ENCODE results near the gene TP53I11. TPM values are rescaled to one million over a fixed set of nuclear protein-coding genes. Genes with fewer than 3 reads are reported as not detected.

TP53I11 gene
- total RNA-seq, 1 experiment from 2014 or later, result 46.9 TPM

GRCh38 chr11:44928816-44929215 lies 21.9 kb downstream of the TP53I11 start:
- CTCF ChIA-PET, result interaction anchor here (0.6 to 5.2 kb wide), 7 partner anchors 8 to 381 kb away, joined by 3 to 126 read pairs (median 5); no protein-coding TSS in a partner anchor
- Histone ChIP-seq H2AFZ (ENCODE audit: low read depth, low read length, poor library complexity, severe bottlenecking) (no peak overlapping the region), H3K4me2 (ENCODE audit: low read length) (no peak overlapping the region), H4K20me1 (ENCODE audit: insufficient read depth) (no peaks in the 10 kb centered on the region), H3K27me3 (ENCODE audit: insufficient read depth, low read length) (no peaks in the 10 kb centered on the region), H3K27ac (ENCODE audit: low read depth, low read length) (no peak overlapping the region), H3K4me3 (replicated peaks in 1 of 2; ENCODE audit: low read depth in 1 of 2, low read length in 2 of 2) (no peak overlapping the region), H3K9me3 (ENCODE audit: control insufficient read depth in 1 of 2, insufficient read depth in 1 of 2, low read depth in 1 of 2, low read length in 2 of 2) (no peaks in the 10 kb centered on the region), H3K9me2 (ENCODE audit: insufficient read depth) (no peaks in the 10 kb centered on the region), H3K79me2 (ENCODE audit: insufficient read depth, low read length) (no peaks in the 10 kb centered on the region), H3K36me3 (ENCODE audit: control insufficient read depth in 1 of 2, insufficient read depth in 2 of 2, low read length in 2 of 2) (no peaks in the 10 kb centered on the region; a peak in 1 of 4 replicates), H3K9ac (ENCODE audit: low read length) (no peak overlapping the region), H3K4me1 (ENCODE audit: control insufficient read depth in 1 of 2, insufficient read depth in 2 of 2, low read length in 2 of 2) (no peaks in the 10 kb centered on the region)
- TF ChIP-seq ZFX (IDR thresholded peaks at IDR 0.05) (no peak), REST (IDR thresholded peaks at IDR 0.05; ENCODE audit: low read depth) (no peak), POLR2A (IDR thresholded peaks at IDR 0.05; ENCODE audit: borderline replicate concordance, extremely low read depth, insufficient read depth, insufficient read length) (no peak)
- BruUV-seq (replicated peaks), result no TSS peak
- intact Hi-C loops (cut with micrococcal nuclease), result no loop called here
- POLR2A ChIA-PET, result interaction anchor here (1.0 kb wide), 1 partner anchor 8 kb away, joined by 3 read pairs; no protein-coding TSS in a partner anchor
- DNase-seq (ENCODE audit: low read depth, low spot score) (no peak), ATAC-seq (no peak)
- RAD21 ChIA-PET (ENCODE audit: low non-redundant PET in 1 of 2, low total read pairs in 2 of 2, uncharacterized antibody in 2 of 2, unreplicated experiment in 2 of 2), result interaction anchor here in 1 of 2 experiments (1.0 kb wide), 1 partner anchor 177 kb away, joined by 3 read pairs; no protein-coding TSS in a partner anchor

- Histone ChIP-seq H3K4me2 (ENCODE audit: low read length) (no peak overlapping the region), H3K27me3 (ENCODE audit: insufficient read depth, low read length) (no peaks in the 10 kb centered on the region), H3K9me2 (ENCODE audit: insufficient read depth) (no peaks in the 10 kb centered on the region), H3K27ac (ENCODE audit: low read depth, low read length) (no peak overlapping the region), H3K36me3 (ENCODE audit: control insufficient read depth in 1 of 2, insufficient read depth in 2 of 2, low read length in 2 of 2) (no peaks in the 10 kb centered on the region; a peak in 1 of 4 replicates), H3K79me2 (ENCODE audit: insufficient read depth, low read length) (no peaks in the 10 kb centered on the region), H2AFZ (ENCODE audit: low read depth, low read length, poor library complexity, severe bottlenecking) (no peak overlapping the region), H3K4me3 (replicated peaks in 1 of 2; ENCODE audit: low read depth in 1 of 2, low read length in 2 of 2) (no peak overlapping the region), H3K4me1 (ENCODE audit: control insufficient read depth in 1 of 2, insufficient read depth in 2 of 2, low read length in 2 of 2) (no peaks in the 10 kb centered on the region), H3K9ac (ENCODE audit: low read length) (no peak overlapping the region), H4K20me1 (ENCODE audit: insufficient read depth) (no peaks in the 10 kb centered on the region), H3K9me3 (ENCODE audit: control insufficient read depth in 1 of 2, insufficient read depth in 1 of 2, low read depth in 1 of 2, low read length in 2 of 2) (no peaks in the 10 kb centered on the region)
- no peak for TF ChIP-seq REST (IDR thresholded peaks at IDR 0.05; ENCODE audit: low read depth)
- no peak for TF ChIP-seq POLR2AphosphoS5 (IDR thresholded peaks at IDR 0.05; ENCODE audit: low read depth, low read length)
- TF ChIP-seq MAX (IDR thresholded peaks at IDR 0.05), result no peak
- TF ChIP-seq ZBTB33 (IDR thresholded peaks at IDR 0.05; ENCODE audit: extremely low read depth, insufficient replicate concordance, low read length), result no peak
- no peak for TF ChIP-seq EGR1 (IDR thresholded peaks at IDR 0.05; ENCODE audit: low read depth)
- TF ChIP-seq SIN3A (IDR thresholded peaks at IDR 0.05; ENCODE audit: low read depth), result no peak
- TF ChIP-seq CBX3 (IDR thresholded peaks at IDR 0.05; ENCODE audit: low read depth), result no peak
- no peak for TF ChIP-seq EZH2phosphoT487 (IDR thresholded peaks at IDR 0.05; ENCODE audit: borderline replicate concordance)
- ChIA-PET RAD21 (ENCODE audit: low non-redundant PET in 1 of 2, low total read pairs in 2 of 2, uncharacterized antibody in 2 of 2, unreplicated experiment in 2 of 2) (interaction anchor here in 1 of 2 experiments (1.0 kb wide), 1 partner anchor 177 kb away, joined by 3 read pairs; no protein-coding TSS in a partner anchor), CTCF (interaction anchor here (1.3 to 5.2 kb wide), 5 partner anchors 9 to 182 kb away, joined by 3 to 126 read pairs (median 5); no protein-coding TSS in a partner anchor), POLR2A (interaction anchor here (1.0 kb wide), 1 partner anchor 8 kb away, joined by 3 read pairs; no protein-coding TSS in a partner anchor)
- ATAC-seq (no peak), DNase-seq (ENCODE audit: low read depth, low spot score) (no peak)
- intact Hi-C loops (cut with micrococcal nuclease), result no loop called here
- BruUV-seq (replicated peaks), result no TSS peak
Observed at GRCh38 chr11:44928144-44928543, 22.5 kb downstream of the TP53I11 start.

Measured in HCT116 (cell line).